GM18508 (cell line): ENCODE data around the gene COX14.
"Not testable (repeated sequence)": the region's sequence is repeated elsewhere in the genome, so short reads cannot be mapped to it uniquely, and the experiment has no call there.

ENCODE experiments used
- ATAC-seq: cut with Tn5 transposase; IDR thresholded peaks from one replicate; pipeline ENCODE4 v1.9.1; 2021; ENCODE audit warnings: moderate number of reproducible peaks; ENCODE audit not compliant: insufficient read depth, unreplicated experiment

The COX14 gene

DNA sequence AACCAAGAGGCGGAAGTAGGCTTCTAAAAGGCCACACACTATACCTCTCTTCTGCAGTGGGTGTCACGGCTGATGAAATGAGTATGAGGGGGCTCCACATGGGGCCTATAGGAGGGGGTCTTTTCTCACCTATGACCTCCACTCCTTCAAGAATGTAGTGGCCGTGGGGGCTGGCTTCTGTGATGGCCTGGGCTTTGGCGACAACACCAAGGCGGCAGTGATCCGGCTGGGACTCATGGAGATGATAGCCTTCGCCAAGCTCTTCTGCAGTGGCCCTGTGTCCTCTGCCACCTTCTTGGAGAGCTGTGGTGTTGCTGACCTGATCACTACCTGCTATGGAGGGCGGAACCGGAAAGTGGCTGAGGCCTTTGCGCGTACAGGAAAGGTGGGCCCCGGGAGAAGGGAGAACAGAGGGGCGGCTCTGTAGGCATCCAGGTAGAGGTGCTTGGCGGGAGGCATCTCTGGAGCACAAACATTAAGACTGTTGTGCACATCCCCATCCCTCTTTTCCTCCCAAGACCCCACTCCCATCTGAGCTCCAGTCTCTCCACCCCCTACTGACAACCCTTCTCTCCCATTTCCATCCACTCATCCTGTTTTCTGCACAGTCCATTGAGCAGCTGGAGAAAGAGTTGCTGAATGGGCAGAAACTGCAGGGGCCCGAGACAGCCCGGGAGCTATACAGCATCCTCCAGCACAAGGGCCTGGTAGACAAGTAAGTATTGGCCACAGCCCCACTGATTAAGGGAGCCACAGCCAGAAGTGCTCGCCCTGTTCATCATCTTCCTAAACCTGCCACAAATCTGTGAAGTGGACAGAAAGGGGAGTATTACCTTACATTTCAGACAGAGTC, 4.4 kb upstream of the COX14 start:
- no peak for ATAC-seq

DNA sequence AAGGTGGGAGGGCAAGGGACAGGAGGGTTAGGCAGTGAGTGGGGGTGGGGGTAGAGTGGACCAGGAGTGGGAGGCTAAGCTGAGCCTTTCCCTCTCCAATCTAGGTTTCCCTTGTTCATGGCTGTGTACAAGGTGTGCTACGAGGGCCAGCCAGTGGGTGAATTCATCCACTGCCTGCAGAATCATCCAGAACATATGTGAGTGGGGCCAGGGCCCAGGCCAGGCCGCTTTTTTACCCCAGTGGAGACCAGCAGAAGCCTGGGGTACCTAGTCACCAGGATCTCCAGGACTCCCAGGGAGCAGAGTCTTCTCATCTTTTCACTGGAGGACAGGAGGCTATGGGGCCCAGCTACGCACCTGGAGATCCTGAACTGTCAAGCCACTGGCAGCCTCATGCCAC, 2.7 kb upstream of the COX14 start:
- no peak for ATAC-seq

DNA sequence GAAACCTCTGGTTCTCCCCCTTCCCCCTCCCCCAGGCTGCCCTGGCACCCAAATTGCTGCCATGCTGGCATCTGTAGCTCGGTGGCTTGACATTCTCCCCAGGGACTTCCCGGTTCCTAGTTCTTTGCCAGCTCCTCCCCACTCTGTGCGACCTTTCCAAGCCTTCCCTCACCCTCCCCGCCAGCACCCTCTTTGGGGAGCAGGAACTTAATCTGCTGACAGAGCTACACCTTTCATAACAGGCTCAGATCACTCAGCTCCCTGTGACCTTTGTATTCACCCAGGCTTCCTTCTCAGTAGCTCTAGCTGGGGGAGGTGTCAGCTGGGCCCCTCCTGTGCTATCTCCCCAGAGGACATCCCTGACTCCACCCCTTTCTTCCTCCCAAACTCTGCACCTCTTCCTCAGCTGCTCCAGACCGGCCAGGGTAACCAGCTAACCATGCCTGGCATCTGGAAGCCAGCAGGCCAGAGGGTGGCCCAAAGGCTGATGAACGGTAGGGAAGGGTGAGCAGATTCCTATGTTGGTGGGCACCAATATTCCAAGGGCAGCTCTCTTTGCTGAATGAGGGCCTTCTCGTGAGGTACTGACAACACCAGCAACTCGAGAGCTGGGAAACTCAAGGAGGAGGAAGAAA, 1.8 kb upstream of the COX14 start:
- no peak for ATAC-seq

DNA sequence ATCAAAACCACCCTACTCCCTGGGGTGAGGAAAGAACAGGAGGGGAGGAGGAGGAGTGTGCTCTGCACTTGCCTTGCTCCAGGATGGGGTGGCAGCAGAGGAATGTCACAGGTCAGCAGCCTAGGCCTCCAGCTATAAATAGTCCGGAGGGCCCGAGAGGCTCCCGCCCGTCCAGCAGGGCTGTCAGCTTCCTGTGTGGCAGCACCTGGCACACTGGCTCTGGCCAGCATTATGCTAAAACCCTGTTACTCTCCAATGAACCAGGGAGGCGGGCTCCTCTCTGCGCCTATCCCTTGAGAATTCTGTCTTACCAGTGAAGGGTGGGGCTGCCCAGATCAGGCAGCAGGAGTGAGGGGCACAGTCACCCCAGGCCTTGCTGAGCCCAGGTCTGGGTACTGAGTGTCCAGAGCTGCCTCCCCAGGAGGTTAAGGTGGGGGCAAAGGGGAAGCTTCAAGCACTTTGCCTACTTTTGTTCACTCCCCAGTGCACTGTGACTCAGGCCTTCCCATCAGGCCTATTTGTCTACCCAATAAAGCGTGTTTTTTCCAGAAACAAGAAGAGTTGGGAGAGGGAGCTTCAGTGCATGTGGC, 1.2 kb upstream of the COX14 start:
- ATAC-seq = no peak

DNA sequence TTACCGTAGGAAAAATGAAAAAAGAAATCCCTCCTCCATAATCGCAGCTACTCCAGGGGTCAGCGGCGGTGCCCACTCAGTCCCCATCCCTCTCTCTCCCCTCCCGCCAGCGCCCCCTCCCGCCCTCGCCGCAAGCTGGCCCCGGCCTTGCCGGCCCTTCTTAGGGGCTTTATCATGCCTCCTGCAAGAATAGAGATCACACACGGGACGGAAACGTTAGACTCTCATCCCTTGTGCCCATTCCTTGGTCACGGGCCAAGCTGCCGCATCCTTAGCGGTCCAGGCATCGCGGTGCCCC, 692 bp upstream of the COX14 start:
- no peak for ATAC-seq

GRCh38 chr12:50112456-50113218, 601 bp downstream of the COX14 start:
- ATAC-seq = no peak

DNA sequence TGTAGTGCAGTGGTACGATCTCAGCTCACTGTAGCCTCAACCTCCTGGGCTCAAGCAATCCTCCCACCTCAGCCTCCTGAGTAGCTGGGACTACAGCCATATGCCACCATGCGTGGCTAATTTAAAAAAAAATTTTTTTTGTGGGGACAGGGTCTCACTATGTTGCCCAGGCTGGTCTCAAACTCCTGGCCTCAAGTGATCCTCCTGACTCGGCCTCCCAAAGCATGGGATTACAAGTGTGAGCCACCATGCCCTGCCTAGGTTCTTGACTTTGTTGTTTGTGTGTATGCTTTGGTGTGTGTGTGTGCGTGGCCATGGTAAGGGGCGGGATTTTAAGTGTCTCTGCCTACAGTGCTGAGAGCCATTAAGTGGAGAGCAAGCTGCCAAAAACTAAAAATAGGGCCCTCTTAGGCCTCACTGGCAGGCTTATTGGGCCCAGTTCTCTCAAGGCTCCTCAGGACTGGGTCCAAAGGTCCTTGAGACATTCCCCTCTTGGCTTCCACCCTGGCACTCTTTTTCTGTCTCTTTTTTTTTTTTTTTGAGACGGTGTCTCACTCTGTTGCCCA, 5.1 kb downstream of the COX14 start:
- ATAC-seq = no peak

DNA sequence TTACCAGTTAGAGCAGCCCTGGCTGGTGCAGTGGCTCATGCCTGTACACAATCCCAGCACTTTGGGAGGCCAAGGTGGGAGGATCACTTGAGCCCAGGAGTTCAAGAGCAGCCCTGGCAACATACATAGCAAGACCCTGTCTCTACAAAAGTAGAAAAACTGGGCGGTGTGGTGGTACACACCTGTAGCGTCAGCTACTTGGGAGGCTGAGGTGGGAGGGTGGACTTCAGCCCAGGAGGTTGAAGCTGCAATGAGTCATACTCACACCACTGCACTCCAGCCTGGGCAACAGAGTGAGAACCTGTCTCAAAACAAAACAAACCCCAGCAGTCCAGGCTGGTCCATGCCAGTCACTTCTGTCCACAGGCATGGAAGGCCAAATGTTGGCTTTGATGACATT, 7.4 kb downstream of the COX14 start:
- ATAC-seq = no peak

- ATAC-seq = no peak
Observed at GRCh38 chr12:50120521-50120920, 8.5 kb downstream of the COX14 start.

DNA sequence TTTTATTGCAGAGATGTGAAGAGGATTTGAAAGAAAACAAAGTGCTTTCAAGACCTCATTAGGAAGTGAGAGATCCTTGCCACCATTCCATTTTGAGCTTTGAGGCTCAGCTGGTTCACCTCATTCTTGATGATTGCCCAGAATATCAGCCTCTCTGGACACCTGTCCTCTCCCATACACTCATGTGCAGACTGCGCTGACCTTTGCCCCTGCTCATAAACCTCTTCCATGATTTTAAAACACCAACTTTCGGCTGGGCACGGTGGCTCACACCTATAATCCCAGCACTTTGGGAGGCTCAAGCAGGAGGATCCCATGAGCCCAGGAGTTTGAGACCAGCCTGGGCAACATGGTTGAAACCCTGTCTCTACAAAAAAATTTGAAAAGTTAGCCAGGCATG, 8.9 kb downstream of the COX14 start:
- ATAC-seq = no peak

GRCh38 chr12:50121641-50122040, 9.6 kb downstream of the COX14 start:
- ATAC-seq = no peak

DNA sequence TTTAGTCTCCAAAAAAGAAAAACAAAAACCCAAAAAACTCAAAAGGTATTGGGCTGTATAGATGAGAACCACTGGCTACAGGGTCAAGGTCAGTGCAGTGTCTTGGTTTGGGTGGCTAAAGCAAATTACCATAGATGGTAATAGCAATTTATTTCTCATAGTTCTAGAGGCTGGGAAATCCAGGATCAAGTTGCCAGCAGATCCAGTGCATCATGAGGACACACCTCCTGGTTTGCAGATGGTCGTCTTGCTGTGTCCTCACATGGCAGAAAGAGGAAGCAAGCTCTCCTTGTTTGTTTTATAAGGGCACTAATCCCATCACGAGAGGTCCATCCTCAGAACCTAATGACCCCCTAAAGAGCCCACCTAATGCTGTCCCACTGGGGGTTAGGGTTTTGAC, 11.2 kb downstream of the COX14 start:
- no peak for ATAC-seq

DNA sequence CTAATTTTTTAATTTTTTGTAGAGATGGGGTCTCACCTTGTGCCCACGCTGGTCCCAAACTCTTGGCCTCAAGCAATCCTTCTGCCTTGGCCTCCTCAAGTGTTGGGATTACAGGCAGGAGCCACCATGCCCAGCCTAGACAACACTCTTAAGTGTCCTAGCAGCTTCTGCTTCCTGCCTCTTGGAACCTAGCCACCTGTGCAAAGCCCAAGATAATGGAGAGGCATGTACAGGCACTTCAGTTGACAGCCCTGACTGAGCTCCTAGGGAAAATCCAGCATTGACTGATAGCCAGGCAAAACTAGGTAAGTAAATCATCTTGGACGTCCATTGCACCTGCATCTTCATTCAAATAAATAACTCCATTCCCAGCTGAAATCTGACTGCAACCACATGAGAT, 15.5 kb downstream of the COX14 start:
- no peak for ATAC-seq

DNA sequence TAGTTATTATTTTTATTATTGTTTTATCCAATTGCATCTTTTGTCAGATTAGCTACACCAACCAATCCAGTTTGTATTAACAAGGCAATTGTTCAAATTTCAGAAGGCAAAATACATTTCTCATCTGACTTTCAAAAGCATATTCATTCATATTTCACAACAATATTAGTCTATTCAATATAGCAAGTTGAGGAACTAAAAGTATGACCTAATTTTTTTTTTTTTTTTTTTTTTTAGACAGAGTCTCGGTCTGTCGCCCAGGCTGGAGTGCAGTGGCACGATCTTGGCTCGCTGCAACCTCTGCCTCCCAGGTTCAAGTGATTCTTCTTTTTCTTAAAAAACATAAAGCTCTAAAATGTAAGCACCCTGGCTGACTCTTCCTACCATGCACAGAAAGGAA, 17.3 kb downstream of the COX14 start:
- no peak for ATAC-seq

GRCh38 chr12:50132505-50133135, 20.6 kb downstream of the COX14 start:
- ATAC-seq = no peak

GRCh38 chr12:50142993-50143392, 31.0 kb downstream of the COX14 start:
- ATAC-seq = no peak

DNA sequence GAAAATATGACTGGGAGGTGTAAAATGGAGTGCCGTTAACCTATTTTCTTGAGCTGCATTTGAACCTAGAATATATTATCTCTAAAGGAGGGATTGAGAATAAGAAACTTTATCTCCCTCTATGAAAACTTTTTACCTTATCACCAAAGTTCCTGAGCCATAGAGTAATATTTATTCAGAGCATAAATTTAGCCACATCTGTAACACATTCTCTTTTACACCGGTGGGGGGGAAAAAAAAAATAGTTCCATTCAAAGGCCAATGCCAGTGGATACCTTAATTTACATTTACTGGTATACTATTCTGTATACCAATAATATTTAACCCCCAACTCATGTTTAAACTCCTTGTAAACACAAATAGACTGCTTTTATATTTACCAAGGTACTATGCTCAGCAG, 33.4 kb downstream of the COX14 start:
- ATAC-seq = no peak

- no peak for ATAC-seq
Observed at GRCh38 chr12:50147281-50147680, 35.2 kb downstream of the COX14 start.

DNA sequence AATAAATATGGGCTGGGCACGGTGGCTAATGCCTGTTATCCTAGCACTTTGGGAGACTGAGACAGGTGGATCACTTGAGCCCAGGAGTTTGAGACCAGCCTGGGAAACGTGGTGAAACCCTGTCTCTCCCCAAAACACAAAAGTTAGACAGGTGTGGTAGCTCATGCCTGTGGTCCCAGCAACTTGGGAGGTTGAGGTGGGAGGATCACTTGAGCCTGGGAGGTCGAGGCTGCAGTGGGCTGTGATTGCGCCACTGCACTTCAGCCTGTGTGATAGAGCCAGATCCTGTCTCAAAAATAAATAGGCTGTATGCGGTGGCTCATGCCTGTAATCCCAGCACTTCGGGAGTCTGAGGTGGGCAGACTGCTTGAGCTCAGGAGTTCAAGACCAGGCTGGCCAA, 36.0 kb downstream of the COX14 start:
- not testable (repeated sequence) for ATAC-seq

GRCh38 chr12:50149311-50149710, 37.3 kb downstream of the COX14 start:
- ATAC-seq = no peak
